Cardiac fibroblast (primary cell): Measurements from ENCODE around the gene MAN1C1.

Experiments used
- DNase-seq, 2 donors: peaks; one replicate each; pipeline versions ENCODE4 v3.0.0 to v3.0.0-alpha.2; 2010; ENCODE audit warnings: low read depth in 2 of 2
- H3K4me3 ChIP-seq, 2 donors: replicated peaks in 1 of 2; 1 replicate in 1 of 2; 2 replicates in 1 of 2; pipeline ENCODE4 v1.5.1; 2011; ENCODE audit warnings: low read depth in 2 of 2, low read length in 2 of 2, mild to moderate bottlenecking in 2 of 2, moderate library complexity in 1 of 2
- CTCF ChIP-seq: IDR thresholded peaks from one replicate; pipeline ENCODE4 v1.5.1; 2011; ENCODE audit warnings: low read depth, mild to moderate bottlenecking, low read length, inconsistent platforms

Gene MAN1C1

GRCh38 chr1:25744636-25745425 lies 128.2 kb downstream of the MAN1C1 start:
- TF ChIP-seq CTCF: no peak
- DNase-seq: no peak
- no peak overlapping the region for H3K4me3 ChIP-seq

- TF ChIP-seq CTCF: no peak
- DNase-seq: no peak
- H3K4me3 ChIP-seq: no peak overlapping the region
Measured at GRCh38 chr1:25746299-25747045, 129.9 kb downstream of the MAN1C1 start.

- no peak for DNase-seq
- no peak for TF ChIP-seq CTCF
- H3K4me3 ChIP-seq: no peak overlapping the region
Measured at GRCh38 chr1:25747046-25747719, 130.6 kb downstream of the MAN1C1 start.

- no peak for TF ChIP-seq CTCF
- no peak overlapping the region for H3K4me3 ChIP-seq
- no peak for DNase-seq
Measured at GRCh38 chr1:25748531-25749205, 132.1 kb downstream of the MAN1C1 start.

- no peak for TF ChIP-seq CTCF
- no peak for DNase-seq
- H3K4me3 ChIP-seq: no peak overlapping the region
Measured at GRCh38 chr1:25750923-25751605, 134.5 kb downstream of the MAN1C1 start.
